HG03460 (cell line): ENCODE measurements around the gene ALPI.
"Not testable (repeated sequence)": the region's sequence is repeated elsewhere in the genome, so short reads cannot be mapped to it uniquely, and the experiment has no call there.

Source experiments
- ATAC-seq: cut with Tn5 transposase; IDR thresholded peaks from one replicate; pipeline ENCODE4 v1.9.1; 2021; ENCODE audit not compliant: unreplicated experiment

ALPI gene

DNA sequence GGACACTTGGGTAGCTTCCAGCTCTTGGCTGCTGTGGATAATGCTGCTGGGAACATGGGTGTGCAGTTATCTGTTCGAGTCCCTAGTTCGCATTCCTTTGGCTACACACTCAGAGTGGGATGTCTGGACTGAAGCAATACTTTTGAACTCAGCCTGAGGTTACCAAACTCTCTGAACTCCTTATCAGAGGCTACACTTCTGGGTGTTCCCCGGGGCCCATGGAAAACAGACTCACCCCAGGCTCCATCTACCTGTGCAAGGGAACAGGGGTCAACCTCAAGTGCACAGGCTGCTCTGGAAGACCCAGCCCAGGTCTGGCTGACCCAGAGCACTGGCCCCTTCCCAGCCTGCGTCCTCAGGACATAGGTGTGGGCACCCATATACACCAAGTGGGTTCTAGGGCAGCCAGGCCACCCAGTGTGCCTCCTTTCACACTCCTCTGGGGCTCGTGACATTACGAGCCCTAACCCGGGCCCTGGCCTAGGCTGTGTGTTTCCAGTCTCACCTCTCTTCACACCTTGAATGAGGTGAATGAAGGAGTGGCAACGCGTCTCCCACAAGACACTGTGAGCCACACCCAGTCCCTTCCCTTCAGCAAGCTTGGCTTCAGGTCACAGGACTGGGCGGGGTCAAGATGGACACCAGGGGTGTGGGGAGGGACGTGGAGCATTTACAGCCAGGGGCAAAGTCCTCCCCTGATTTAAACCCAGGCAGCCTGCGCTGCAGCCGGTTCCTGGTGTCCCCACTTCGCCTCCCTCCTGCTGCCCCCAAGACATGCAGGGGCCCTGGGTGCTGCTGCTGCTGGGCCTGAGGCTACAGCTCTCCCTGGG is at the start of gene ALPI:
ALPI (plus strand) TSS at position 728 of the 830 bp plus-strand sequence; CDS start at position 775, 47 bp downstream.
- no peak for ATAC-seq

DNA sequence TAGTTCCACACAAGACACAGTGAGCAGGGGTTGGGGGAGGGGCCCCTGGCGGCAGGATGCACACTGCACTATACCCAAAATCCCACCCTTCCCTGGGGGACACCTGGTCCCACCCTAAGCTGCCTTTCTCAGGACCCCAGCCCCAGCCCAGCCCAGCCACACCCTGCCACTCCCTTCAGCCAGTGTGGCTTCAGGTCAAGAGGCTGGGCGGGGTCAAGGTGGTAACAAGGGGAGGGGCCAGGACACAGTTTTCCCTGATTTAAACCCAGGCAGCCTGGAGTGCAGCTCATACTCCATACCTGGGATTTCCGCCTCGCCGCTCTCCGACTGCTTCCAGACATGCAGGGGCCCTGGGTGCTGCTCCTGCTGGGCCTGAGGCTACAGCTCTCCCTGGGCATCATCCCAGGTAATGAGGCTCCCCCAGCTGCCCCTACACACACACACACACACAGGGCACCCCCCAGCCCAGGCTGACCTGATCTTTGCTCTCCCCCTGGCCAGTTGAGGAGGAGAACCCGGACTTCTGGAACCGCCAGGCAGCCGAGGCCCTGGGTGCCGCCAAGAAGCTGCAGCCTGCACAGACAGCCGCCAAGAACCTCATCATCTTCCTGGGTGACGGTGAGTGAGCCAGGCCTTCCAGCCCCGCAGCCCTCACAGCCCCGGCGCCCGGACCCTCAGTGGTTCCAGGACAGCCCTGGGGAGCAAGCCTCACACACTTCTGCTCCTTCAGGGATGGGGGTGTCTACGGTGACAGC is 49.2 kb upstream of the ALPI start, which contains the start of gene ALPG:
ALPG (plus strand) TSS at position 289 of the 755 bp plus-strand sequence; CDS start at position 340, 51 bp downstream.
- no peak for ATAC-seq

DNA sequence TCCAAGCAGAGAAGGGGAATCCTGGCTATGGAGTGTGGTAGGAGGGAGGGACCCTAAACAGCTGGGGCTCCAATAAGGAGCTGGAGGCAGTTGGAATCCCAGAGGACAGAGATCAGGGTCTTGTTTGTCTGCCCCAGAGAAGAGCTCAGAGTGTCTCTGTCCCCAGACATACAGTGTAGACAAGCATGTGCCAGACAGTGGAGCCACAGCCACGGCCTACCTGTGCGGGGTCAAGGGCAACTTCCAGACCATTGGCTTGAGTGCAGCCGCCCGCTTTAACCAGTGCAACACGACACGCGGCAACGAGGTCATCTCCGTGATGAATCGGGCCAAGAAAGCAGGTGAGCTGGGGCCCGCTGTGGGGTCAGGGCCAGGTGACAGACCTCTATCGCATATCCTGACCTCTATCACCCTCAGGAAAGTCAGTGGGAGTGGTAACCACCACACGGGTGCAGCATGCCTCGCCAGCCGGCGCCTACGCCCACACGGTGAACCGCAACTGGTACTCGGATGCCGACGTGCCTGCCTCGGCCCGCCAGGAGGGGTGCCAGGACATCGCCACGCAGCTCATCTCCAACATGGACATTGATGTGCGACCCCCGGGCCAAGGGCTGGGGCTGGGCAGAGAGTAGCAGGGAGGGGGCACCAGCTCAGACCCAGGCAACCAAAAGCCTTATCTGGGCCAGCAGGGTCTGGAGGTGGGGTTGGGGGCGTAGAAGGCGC is 48.4 kb upstream of the ALPI start:
- ATAC-seq = not testable (repeated sequence)

DNA sequence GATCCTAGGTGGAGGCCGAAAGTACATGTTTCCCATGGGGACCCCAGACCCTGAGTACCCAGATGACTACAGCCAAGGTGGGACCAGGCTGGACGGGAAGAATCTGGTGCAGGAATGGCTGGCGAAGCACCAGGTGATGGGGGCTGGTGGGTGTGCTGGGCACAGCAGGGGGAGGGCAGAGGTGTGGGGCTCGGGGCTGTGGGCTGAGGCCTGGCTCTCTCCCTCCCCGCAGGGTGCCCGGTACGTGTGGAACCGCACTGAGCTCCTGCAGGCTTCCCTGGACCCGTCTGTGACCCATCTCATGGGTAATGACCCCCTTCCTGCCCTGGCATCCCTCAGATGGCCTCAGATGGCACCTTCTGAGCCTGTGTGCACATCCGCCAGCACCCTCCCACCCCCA is 47.7 kb upstream of the ALPI start:
- not testable (repeated sequence) for ATAC-seq

DNA sequence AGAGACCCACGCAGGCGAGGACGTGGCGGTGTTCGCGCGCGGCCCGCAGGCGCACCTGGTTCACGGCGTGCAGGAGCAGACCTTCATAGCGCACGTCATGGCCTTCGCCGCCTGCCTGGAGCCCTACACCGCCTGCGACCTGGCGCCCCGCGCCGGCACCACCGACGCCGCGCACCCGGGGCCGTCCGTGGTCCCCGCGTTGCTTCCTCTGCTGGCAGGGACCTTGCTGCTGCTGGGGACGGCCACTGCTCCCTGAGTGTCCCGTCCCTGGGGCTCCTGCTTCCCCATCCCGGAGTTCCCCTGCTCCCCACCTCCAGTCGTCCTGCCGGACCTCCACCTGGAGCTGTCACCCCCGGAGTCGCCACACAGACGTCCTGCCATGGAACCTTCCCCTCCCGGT is 46.3 kb upstream of the ALPI start:
- not testable (repeated sequence) for ATAC-seq

DNA sequence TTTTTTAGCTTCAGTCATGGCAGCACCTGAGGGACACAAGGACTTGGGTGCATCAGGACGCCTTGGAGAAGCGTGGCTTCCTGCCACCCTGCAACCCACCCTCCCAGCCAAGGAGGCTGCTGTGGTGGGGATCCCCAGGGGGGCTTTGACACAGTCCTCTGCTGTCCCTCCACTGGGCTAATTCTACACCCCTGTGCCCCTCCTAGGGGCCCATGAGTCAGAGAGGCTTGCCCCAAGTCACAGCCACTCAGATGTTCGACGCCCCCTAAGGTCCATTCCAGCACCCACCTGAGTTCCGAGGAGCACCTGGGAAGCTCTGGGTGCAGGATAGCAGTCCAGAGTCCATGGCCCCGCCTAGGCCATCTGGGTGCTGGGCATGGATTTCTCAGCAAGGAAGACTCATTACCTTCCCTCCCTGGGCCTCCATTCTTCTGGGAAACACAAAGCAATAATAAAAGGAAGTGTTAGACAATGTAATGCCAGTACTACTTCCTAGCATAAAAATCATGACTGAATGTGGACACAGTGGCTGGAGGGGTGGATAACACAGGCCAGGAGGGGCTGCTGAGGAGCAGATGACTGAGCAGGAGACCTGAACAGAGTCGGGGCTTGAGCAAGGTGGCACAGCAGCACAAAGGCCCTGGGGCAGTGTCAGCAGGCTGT is 45.6 kb upstream of the ALPI start:
- no peak for ATAC-seq

DNA sequence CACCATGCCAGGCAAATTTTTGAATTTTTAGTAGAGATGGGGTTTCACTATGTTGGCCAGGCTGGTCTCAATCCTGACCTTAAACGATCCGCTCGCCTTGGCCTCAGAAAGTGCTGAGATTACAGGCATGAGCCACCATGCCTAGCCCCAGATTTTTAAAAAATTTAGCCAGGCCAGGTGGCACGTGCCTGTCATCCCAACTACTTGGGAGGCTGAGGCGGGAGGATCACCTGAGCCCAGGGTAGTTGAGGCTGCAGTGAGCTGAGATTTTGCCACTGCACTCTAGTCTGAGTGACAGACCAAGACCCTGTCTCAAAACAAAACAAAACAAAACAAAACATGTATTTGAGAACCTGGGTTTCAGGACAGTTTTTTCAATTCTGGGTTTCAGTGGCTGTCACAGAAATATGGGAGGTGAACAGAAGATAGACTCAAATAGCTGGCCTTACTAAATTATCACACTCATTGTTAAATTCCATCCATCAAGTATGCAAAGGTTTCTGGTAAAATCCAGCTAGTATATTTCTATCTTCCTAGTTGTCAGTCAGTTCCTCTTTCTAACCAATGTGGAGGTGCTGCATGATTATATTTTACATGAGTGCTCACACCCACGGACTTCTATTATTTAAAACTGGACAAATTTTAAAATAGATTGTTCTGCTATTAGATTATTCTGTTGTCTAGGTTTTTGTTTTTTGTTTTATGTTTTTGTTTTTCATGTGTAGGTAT is 43.9 kb upstream of the ALPI start:
- ATAC-seq = no peak

DNA sequence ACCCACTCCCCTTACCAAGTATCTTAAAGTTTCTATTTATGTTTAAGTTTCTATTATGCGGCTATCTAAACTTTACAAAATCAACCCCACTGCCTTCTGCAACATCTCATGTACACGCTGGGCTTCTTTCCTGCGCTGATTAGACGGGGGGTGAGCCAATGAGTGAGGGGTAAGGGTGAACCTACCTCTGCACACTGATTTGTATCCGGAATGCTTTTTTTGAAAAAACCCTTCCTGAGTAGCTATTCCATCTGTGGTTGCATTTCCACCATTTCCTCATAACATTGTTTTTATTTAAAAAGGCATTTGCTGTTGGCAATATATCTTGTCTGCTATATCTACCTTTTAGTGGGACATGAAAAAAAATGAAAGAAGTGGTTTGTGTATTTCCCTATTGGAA is 43.0 kb upstream of the ALPI start:
- no peak for ATAC-seq

DNA sequence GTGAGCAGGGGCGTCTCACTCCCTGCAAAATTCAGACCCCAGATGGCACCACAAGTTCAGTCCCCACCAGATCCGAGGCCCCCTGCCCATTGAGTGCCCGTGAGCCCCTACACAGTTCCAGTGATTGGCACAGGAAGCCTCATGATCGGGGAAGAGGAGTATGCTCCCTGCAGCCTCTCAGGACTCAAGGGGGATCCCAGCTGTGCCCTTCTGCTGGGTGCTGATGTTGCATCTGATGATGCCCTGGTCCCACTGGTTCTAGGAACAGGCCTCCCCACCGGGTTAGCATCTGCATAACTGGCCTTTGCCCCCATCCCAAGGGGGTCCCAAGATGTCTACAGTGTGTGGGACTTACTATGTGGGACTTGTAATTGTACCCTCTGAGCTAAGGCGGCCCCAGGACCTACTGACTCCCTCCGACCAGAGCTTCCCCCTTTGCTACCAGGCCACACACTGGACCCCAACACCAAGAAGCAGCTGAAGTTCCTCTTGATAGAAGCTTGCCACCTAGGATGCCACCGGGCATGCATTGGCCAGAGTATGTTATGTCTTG is 40.7 kb upstream of the ALPI start:
- no peak for ATAC-seq

DNA sequence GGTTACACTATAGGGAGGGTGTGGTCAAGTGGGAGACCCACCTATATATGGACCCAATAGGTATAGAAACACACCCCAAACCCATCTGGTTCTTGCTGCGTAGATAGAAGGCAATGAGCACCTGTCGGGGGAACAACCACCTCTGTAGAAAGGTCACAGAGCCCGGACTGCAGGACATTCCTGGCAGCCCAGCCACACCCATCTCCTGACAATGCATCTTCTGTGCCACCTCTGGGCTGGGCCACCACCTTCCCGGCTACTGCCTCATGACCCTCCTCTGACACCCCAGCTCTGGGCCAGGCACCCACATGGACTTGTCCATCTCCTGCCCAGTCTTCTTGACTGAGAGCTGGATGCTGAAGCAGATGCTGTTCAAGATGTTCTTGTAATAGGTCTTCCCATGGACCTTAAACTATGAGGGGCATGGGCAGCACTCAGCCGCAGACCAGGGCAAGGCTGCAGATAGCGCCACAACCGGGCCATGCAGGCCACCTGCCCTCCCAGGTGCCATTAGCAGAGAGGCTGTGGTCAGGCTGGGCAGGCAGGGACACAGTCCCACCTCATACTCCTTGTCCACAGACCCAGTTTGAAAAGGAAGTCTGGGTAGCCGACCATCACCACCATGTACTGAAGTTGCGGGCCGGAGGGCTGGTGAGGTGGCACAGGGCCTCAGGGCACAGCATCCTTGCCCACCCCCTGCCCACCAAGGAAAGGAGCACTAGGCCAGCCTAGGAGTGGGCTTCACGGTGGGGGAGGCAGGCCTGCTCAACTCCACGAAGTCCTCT is 40.0 kb upstream of the ALPI start:
- ATAC-seq = no peak

DNA sequence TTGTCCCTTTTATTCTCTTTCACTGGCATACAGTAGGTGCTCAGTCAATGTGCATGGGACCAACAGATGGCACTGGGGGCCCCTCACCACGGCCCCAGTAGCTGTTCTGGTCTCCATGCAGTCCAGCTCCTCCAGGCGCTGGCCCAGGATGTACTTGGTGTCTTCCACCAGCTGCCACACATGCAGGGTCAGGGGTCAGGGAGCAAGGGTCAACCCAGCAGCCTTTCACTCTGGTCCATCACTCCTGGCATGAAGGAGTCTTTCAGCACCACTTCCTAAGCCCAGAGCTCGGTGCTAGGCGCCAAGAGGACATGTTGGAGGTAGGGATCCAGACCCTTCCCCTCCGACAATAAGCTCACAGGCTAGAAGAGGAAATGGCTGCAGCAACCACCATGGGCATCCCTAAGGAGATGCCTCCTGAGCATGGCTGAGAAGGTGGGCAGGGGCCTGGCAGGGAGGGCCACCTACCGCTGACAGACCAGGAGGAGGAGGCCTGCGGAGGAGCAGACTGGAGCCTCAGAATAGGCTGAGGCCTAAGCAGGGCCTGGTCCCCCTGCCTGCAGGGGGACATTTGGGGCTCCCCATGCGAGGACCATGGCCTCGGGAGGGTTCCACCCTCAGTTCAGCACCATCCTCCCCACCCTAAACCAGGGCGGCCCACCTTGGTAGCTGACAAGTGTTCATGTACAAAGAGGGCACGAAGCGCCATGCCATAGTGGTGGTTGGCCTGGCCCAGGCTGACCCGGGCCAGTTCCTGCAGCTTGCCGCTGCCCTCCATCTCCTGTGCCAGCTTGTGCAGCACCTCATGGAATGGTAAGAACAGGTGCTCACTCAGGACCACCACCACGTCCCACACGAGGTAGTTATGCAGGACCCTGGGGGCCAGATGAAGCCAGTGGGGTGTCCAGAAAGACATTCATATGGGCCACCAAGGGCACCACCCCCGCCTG is 39.2 kb upstream of the ALPI start:
- ATAC-seq = no peak

DNA sequence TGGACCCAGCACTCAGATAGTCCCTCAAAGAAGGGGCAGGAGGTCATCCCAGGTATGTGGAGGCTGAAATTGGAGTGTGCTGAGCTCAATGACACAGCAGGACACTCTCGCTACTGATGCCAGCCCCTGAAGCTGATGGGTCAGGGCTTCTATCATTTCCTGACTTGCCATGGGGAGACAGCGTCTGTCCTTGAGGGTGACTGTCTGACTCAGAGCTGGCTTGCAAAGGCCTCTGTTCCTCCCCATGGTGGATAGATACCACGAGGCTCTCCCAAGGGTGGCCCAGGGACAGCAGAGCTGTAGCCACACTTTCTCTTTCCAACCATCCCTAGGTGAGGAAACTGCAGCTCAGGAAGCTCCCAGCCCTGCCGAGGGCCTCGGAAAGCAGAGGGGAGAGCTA is 38.5 kb upstream of the ALPI start:
- ATAC-seq = no peak

DNA sequence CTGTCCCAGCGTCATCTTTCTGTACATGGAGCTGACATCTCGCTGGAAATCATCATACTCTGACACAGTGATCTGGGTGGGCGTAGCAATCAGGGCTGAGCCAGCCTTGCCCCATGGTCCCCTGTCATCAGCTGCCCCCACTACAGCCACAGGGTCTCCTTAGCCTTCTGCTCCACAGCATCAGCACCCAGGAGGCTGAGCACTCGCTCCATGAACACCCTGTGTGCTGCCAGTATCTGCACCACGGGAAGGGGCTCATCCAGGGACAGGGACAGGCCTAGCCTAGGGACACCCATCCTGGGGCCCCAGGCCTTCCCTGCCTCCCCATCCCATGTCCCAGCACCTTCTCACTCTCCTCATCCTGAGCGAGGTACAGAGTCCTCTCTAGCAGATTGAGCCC is 37.9 kb upstream of the ALPI start:
- ATAC-seq = no peak

DNA sequence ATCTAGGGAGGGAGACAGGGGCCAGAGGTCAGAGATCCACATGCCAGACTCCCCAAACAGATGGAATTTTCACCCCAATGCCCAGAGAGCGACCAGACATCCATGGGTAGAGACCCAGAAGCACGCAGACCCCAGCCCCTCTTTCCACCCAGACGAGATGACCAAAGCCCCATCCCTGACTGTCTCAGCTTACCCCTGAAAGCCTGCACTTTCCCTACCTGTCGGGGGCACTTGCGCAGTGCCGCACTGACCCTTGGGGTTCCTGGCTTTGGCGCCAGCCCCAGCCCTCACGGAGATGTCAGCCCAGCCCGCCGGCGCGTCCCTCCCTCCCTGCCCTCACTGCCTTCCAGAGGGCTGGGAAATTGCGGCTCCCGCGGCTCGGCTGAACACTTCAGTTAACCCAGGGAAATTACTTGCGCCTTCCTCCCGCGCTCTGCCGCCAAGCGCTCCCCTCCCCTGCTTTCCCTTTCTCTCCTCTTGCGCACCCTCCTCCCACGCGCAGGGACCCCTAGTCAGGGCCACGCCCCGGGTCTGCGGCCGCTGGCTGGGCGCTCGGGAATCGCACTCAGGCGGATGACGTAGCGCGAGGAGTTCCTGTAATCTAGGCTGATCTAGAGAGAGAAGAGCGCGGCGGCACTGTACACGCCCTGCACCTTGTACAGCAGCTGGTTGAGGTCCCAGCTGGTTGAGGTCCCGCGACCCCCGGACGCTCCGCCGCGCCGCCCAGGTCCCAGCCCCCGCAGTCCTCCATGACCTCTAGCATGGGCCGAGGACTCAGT is 37.3 kb upstream of the ALPI start:
- no peak for ATAC-seq

DNA sequence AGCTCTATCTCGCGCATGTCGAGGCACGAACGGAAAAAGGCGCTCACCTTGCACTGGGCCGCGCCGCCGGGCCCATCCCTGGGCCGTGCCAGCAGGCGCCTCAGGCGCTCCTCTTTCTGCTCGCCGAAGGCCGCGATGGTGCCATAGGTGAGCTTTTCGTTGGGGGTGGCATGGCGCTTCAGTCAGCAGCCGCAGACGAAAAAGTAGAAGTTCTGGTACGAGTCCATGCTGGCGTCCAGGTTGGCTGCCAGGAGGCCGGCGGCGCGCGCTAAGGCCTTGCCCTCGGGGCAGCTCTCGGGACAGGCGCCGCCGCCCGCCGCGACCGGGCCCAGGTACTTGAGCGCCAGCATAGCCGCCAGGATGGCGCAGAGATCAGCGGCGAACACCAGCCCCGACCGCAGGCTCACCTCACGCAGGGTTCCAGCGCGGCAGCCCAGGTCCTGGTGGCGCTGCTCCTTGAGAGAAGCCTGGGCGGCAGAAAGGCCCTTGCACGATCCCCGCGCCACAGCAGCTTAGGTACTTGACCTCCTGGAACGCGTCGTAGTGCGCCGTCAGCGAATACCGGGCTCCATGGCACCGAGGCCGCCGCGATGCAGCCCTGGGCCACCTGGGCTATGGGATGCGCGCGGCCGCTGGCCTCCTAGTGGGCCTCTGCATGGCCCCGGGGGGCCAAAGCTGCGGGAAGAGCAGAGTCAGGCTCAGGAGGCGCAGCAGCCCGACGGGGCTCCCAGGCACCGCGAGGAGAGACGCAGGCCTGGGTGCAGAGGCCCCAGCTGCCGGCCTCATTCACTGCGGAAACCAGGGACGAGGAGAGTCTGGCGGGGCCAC is 36.5 kb upstream of the ALPI start:
- ATAC-seq = no peak

DNA sequence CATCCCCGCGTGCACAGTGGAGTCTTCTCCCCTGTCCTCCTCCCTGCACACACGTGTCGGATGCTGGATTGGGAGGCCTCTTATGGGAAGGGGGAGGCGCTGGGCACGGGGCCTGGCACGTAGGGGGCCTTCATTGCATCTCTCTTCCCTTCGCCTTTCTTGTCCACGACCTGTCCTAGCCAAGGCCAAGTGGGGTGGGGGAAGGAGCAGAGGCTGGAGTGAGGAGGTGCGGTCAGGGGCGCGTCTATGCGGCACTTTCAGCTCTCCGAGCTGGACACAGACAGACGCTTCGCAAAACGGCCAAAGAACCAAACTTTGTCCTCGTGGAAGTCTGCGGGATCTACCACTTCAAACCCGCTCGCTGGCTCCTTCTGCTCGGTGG is 35.9 kb upstream of the ALPI start:
- ATAC-seq = no peak
